ENCODE data around the gene THOC5.

Gene THOC5

DNA sequence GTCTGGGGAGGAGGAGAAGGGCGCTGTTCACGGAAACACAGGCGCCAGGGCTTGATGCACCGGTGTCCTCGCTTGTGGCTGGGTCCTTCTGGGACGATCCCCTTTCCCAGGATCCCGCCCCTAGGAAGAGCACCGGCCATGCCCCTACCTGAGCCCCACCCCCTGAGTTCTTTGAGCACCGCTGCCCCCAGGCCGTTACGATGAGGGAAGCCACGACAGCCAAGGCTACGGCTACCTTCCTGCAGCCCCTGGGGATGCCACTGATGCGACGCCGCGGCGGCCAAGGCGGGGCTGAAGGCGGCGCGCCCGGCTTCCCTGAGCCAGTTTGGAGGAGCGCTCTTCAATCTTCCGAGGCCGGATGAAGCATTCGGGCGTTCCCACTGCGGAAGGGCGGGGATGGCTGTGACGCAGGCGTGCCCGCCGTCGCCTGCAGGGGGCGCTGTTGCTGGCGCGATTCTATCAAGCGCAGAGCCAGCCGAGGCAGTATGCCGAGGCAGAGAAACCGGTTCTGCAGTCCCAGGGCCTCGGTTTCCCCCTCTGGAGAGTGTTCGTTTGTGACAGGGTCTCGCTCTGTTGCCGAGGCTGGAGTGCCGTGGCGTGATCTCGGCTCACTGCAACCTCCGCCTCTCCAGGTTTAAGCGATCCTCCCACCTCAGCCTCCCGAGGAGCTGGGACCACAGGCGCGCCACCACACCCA lies 83.2 kb downstream of the THOC5 start:
- DNase-seq = peak; percentile 54

DNA sequence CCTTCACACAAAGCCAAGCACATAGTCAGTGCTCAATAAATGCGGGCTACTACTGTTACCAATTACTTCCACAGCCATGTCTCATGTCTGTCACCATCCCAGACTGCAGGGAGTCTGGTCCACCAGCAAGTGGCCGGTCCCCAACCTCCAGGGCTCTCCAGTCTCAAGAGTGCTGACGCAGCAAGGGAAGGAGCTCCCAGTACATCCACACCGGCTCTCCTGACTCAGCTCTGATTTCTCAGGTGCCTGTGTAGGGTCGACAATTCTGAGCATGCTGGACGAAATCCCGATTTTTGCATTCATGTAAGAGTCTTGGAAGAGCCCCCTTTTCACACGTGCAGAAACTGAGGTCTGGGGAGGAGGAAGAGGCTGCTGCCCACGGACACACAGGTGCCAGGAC lies 83.8 kb downstream of the THOC5 start:
- DNase-seq = no peak

GRCh38 chr22:29464581-29464980 lies 89.0 kb downstream of the THOC5 start:
- no peak for DNase-seq

DNA sequence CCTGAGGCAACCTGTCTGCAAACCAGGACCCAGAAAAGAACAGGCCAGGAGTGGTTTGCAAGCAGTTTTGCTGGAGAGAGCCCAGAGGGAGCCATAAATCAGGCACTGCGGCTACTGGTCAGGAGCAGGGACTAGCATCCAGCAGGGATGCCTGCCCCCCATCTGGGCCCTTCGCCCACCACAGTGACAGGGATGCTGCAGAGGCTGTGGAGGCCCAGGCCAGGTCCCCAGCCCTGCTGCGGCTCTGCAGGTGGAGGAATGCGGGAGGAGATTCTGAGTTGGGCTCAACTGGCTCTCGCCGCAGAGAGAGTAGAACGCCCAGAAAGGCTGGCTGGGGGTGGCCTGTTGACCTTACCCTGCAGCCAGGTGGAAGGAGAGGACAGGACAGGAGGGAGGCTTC lies 89.9 kb downstream of the THOC5 start:
- no peak for DNase-seq

DNA sequence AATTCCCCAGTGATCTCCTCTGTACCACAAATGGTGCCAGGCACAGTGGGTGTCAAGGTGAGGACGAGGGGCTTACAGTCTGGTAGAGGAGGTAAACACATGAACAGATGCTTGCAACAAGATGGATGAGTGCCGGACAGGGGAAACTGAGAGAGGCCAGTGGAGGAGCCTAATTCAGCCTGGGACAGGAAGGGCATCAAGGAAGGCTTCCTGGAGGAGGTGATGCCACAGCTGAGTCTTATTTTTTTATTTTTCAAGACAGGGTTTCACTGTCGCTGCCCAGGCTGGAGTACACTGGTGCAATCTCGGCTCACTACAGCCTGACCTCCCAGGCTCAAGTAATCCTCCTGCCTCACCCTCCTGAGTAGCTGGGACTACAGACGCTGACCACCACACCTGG lies 92.3 kb downstream of the THOC5 start:
- no peak for DNase-seq

DNA sequence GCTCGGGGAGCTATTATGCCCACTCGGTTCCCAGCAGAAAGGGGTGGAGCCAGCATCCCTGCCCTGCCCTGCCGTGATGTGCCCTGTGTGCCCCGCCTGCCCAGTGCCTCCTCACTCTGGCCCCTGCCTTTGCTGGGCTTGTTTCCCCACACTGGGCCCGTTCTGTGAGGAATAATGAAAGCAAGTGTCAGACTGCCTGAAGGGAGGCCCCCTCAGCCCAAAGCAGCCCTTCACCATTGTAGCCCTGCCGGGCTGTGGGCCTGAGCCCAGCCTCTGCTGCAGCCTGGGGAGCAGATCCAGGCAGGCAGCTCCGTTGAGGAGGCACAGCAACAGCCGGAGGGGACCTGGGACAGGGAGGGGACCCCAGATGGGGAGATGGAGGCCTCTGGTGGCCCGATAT lies 93.8 kb downstream of the THOC5 start:
- no peak for DNase-seq

DNA sequence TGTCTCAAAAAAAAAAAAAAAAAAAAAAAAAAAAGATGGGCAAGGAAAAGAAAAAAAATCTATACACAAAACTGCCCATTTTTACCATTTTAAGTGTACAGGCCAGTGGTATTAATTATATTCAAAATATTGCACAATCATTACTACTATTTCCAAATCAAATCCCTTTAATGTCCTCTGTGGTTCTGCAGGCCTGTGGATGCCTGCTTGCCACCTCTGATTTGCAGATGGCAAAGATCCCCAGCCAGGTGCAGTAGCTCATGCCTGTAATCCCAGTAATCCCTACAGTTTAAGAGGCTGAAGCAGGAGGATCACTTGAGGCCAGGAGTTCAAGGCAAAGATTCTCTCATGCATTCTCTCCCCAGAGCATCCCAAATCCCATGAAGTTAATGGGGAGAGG lies 95.0 kb downstream of the THOC5 start:
- no peak for DNase-seq

DNA sequence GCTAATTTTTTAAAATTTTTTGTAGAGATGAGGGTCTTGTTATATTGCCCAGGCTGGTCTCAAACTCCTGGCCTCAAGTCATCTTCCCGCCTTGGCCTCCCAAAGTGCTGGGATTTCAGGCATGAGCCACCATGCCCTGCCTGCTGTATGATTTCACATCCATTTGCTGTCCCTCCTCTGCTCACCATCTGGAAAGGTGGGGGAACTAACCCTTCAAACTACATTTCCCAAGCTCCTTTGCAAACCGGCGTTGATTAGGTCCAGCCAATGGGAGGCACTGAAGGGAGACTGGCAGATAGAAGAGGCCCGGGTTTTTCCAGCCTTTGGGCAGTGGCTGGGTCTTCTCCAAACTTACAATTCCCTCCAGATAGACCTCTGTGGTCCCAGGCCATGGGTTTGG lies 95.8 kb downstream of the THOC5 start:
- DNase-seq = no peak

DNA sequence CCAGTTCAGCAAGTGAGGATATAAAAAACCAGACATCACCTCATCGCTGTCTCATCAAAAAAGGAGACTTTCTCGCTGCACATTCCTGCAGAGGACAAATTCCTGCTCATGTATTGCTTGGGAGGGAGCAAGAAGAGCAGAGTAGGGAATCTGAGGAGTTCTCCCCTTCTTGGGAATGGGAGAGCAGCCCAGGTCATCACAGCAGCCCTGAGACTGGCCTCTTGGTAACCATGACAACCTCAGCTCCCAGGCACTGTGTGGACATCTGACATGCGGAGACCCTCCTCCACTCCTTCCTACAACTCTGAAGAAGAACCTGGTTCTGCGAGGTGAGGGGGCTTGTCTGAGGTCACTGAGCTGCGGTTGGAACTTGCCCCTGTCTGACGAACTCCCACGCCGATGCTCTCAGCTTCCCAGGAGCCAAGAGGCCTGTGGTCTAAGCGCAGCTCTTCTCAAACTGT lies 97.3 kb downstream of the THOC5 start:
- DNase-seq = no peak
